Stimulated activated CD4-positive, alpha-beta T cell treated with anti-CD3 and anti-CD28 coated beads, TNF-alpha, amount 100 ng/mL, for 48 hours (primary cell): ENCODE results near the gene C12orf75.
"Not testable (repeated sequence)": the region's sequence is repeated elsewhere in the genome, so short reads cannot be mapped to it uniquely, and the experiment has no call there.

ENCODE experiments used
- DNase-seq, 3 donors: peaks; one replicate each; pipeline ENCODE4 v3.0.0-alpha.2; 2020; ENCODE audit warnings: low read depth in 3 of 3

Gene C12orf75

GRCh38 chr12:105330283-105330930 lies at the start of gene C12orf75:
Gene C12orf75, plus strand, starts transcription at chr12:105330691. Its CDS starts 201 bp downstream, at chr12:105330892.
- DNase-seq = peak; percentile 73 to 83 (median 74)

- no peak for DNase-seq
Observed at GRCh38 chr12:105280966-105281693, 49.4 kb upstream of the C12orf75 start.

DNA sequence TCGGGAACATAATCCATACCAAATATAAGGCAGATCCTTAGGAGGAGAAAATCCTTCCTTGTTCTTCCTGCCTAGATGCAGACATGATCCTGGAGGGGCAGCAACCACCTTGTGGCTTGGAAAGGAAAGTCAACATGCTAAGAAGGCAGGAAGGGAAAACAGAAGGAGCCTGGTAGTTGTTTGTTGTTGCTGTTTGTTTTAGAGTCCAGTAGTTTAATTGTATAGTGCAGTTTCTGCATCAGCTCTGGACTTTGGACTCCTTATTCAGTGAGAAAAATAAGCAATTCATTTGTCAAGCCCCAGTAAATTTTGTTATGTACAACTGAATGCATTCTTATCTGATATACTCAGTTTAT lies 48.8 kb upstream of the C12orf75 start:
- no peak for DNase-seq

- DNase-seq = no peak
Observed at GRCh38 chr12:105285378-105285777, 45.1 kb upstream of the C12orf75 start.

DNA sequence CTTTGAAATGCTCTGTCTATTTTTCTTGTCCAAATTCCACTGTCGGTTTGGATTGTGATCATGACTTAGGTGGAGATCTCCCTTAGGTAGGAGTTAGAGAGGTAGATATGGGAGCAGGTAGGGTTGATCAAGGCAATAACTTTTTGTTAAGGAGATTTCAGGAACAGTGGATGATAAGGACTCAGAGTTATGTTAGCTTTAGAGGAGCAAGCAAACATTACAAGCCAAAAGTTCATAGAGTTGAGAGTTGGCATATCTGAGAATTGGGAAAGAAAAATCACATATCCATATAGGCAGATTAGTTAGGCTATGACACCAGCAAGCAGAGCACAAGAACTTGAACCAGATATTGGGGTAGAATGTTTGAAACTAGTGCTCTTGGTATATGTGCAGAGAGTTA lies 43.1 kb upstream of the C12orf75 start:
- no peak for DNase-seq

- DNase-seq = no peak
Observed at GRCh38 chr12:105288311-105288996, 42.0 kb upstream of the C12orf75 start.

DNA sequence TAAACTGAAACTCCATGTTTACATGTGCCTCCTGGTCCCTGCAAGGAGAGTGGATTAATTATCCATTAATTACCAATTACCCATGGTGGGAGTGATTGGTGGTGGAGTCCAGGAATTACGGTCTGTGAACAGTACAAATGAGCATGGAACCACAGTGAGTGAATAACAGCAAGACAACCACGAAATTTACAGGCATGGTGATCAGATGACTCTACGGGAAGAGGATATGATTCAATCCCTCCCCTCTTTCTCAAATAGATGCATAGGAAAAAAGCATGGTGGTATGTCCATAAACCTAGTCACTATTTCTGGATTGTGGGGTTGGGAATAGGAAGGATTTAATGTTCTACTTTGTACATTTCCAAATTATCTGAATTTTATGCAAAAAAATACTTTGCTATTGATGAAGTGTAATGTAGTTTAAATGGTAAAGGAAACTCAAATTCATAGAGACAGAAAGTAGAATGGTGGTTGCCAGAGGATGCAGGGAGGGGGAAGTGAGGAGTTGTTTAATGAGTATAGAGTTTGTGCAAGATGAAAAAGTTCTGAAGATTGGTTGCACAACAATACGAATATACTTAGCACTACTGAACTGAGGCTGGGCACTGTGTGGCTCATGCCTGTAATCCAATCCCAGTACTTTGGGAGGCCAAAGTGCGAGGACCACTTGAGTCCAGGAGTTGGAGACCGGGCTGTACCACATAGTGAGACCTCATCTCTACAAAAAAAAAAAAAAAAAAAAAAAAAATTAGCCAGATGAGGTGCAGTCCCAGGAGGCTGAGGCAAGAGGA lies 41.2 kb upstream of the C12orf75 start:
- DNase-seq = no peak

DNA sequence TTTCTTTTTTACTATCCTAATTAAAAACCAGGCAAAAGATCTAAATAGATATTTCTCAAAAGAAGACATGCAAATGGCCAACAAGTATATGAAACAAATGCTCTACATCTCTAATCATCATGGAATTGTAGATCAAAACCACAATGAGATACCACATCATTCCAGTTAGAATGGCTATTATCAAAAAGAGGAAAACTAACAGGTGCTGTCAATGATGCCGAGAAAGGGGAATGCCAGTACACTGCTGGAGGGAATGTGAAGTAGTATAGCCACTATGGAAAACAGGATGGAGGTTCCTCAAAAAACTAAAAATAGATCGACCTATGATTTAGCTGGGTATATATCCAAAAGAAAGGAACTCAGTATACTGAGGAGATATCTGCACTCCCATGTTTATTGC lies 39.0 kb upstream of the C12orf75 start:
- DNase-seq = no peak

DNA sequence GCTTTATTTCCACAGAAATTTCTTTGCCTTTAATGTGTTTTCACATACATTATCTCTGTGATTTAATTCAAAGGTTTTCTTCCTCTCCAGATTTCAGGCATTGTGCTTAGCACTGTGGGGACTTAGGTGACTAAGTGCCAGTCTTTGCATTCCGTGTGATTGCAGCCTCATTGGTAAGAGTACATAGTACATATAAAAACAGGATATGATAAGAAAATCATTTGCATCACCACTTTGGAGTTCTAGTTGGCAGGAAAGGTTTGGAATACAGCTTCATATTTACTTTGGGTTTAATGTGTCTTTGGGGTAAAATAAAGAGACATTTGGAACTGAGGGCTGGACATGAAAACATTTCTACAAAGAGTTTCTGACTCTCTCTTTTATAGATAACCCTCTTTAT lies 37.8 kb upstream of the C12orf75 start:
- DNase-seq = no peak

GRCh38 chr12:105293187-105293586 lies 37.3 kb upstream of the C12orf75 start:
- no peak for DNase-seq

DNA sequence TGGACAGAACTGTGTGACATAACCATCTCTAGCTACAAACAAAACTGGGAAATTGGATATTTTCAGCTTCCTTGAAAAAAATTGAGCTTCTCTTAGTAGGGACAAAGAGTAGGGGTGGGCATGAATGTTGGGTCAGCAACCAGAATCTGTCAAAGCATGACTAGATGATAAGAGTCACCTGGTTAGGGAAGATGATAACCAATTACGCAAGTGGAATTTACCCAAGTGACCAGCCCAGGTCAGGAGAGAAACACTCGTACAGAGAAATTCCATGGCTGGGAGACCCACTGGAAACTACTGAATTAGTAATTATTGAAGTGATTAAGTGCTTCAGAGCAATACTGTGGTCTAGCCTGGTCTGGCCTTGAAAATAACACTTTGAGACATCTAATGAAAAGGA lies 36.3 kb upstream of the C12orf75 start:
- DNase-seq = no peak

DNA sequence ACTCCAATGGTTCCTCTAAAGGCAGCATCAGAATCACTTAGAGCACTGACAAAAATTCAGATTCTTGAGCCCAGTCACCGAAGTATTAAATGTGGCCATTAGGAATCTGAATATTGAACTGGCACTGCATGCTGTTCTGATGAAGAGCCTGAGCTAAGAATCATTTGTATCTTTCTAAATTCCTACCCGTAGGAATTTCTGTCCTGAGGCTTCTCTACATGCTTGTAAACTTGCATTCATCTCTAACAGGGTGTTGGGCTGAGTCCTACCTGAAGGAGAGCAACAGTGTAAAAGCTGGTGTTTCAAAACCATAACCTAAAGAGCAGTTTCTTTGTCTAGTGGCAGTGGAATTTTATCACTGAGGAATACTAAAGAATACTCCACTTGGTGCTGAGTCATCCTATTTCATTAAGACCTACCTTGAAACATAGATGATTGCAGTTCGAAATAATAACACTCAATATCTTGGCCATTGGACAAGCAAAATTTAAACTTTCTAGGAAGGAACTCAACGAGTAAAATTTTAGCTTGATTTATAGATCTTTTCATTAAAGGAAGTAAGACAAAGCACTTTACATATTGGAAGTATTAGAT lies 35.5 kb upstream of the C12orf75 start:
- DNase-seq = no peak

GRCh38 chr12:105296116-105297089 lies 34.1 kb upstream of the C12orf75 start:
- DNase-seq = no peak

- no peak for DNase-seq
Observed at GRCh38 chr12:105300883-105301282, 29.6 kb upstream of the C12orf75 start.

DNA sequence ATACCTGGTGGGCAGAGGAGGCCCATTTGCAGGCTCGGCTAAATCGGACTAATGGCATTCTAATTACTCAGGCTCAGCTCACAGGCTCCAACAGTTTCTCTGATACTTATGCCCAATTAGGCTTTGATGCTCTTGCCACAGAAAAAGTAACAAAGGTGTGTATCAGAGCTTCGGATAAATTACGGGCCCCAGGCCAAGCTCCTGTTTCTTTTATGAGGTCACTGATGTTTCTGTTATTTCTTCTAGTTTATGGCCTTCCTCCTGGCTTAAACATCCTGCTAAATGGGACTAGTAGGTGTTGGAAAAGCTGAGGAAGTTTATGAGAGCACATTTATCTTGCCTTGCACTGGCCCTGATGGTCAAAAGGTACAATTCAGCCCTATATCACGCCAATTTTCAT lies 28.8 kb upstream of the C12orf75 start:
- DNase-seq = no peak

- DNase-seq = not testable (repeated sequence)
Observed at GRCh38 chr12:105302986-105303385, 27.5 kb upstream of the C12orf75 start.

DNA sequence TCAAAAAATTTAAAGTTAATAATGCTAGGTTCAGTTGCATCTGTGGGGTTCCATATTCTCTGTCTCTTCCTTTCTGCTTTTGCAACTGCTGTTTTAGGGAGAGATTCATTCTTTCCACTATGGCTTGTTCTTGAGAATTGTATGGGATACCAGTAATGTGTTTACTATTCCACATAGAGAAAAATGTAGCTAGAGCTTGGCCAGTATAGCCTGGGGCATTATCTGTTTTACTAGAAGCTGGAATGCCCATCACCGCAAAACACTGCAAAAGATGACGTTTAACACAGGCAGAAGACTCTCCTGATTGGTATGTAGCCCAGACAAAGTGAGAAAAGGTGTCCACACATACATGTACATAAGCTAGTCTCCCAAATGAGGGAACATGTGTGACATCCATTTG lies 25.9 kb upstream of the C12orf75 start:
- DNase-seq = not testable (repeated sequence)

DNA sequence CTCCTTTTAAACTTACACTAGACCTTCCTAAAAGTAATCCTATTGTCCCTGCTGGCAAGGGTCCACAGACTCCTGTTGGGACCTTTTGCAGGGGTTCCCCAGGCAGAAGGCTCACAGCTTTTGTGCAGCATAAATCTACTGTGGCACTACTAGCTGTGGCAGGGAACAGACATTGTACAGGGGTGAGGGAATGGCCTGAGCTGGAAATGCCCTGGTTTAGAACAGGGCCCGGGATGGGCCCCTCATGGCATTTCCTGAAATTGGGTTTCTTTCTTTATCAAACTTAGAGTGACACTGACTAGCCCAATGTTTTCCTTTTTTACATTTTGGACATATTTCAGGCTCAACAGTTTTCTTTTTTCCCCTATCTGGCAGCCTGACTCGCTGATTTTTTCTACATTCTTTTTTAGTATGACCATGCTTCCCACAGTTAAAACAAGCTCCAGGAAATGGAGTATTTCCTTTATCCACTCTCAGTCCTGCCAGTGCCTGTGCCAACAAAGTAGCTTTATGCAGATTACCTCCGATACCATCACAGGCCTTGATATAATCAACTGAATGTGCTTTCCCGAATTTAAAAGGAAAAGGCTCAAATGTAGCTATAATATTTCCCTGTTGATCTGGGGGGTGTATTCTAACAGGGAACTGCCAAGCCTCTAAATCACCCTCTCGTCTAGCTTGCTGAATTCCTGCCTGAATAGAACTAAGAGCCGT lies 22.7 kb upstream of the C12orf75 start:
- not testable (repeated sequence) for DNase-seq

DNA sequence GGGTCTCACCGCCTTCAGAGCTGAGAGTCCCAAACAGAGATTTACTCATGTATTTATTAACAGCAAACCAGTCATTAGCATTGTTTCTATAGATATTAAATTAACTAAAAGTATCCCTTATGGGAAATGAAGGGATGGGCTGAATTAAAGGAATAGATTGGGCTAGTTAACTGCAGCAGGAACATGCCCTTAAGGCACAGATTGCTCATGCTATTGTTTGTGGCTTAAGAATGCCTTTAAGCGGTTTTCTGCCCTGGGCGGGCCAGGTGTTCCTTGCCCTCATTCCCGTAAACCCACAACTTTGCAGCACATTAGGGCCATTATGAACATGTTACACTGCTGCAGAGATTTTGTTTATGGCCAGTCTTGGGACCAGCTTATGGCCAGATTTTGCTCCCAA lies 21.7 kb upstream of the C12orf75 start:
- not testable (repeated sequence) for DNase-seq

DNA sequence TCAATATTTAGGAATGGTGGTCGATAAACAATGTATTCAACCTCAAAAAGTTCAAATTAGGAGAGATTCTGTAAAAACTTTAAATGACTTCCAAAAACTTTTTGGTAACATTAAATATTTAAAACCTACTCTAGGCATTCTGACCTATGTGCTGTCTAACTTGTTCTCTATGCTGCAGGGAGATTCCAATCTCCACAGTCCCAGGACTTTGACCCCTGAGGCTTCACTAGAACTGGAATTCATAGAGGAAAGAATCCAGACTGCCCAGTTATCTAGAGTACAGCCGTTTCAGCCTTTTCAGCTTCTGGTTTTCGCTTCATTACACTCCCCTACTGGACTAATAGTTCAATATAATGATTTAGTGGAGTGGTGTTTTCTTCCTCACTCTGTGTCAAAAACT lies 21.1 kb upstream of the C12orf75 start:
- not testable (repeated sequence) for DNase-seq
